Natural killer cell (primary cell): ENCODE results near the gene DCDC2. TPM values are rescaled to one million over a fixed set of nuclear protein-coding genes. Genes with fewer than 3 reads are reported as not detected.

Experiments
- ATAC-seq, 3 donors: fragments of 150-1000 bp in 2 of 3; fragments of 200-7000 bp in 1 of 3; cut with Tn5 transposase; 1 replicate in 1 of 3; 2 replicates in 2 of 3; pipeline ENCODE4 v1.10.0; 2021; ENCODE audit warnings: mild to moderate bottlenecking in 2 of 3, moderate library complexity in 2 of 3
- DNase-seq, 2 donors: peaks; one replicate each; pipeline versions ENCODE4 v3.0.0 to v3.0.0-alpha.2; 2013 to 2021; ENCODE audit warnings: mixed read lengths in 1 of 2
- H3K27ac ChIP-seq: one replicate; pipeline ENCODE4 v1.5.1; 2013; ENCODE audit warnings: mild to moderate bottlenecking, low read length
- H3K27me3 ChIP-seq: one replicate; pipeline ENCODE4 v1.6.1; 2013; ENCODE audit warnings: low read length; ENCODE audit not compliant: control insufficient read depth, insufficient read depth
- H3K36me3 ChIP-seq: one replicate; pipeline ENCODE4 v1.6.1; 2013; ENCODE audit warnings: low read length; ENCODE audit not compliant: control insufficient read depth, insufficient read depth
- H3K4me1 ChIP-seq: one replicate; pipeline ENCODE4 v1.6.1; 2013; ENCODE audit warnings: low read length; ENCODE audit not compliant: control insufficient read depth, insufficient read depth
- H3K4me3 ChIP-seq: one replicate; pipeline ENCODE4 v1.5.1; 2013; ENCODE audit warnings: low read length
- H3K9me3 ChIP-seq: one replicate; pipeline ENCODE4 v1.6.1; 2013; ENCODE audit warnings: low read length; ENCODE audit not compliant: control insufficient read depth, insufficient read depth
- H3K27ac Mint-ChIP-seq, 2 donors: one replicate each; pipeline ENCODE4 v1.8.0; 2022; ENCODE audit warnings: mild to moderate bottlenecking in 2 of 2, mixed read lengths in 2 of 2, moderate library complexity in 1 of 2
- H3K27me3 Mint-ChIP-seq, 2 donors: one replicate each; pipeline ENCODE4 v1.8.0; 2022; ENCODE audit warnings: low read depth in 2 of 2, mixed read lengths in 2 of 2
- H3K36me3 Mint-ChIP-seq: one replicate; pipeline ENCODE4 v1.8.0; 2022; ENCODE audit warnings: mixed read lengths
- H3K4me1 Mint-ChIP-seq, 2 donors: one replicate each; pipeline ENCODE4 v1.8.0; 2022; ENCODE audit warnings: mixed read lengths in 2 of 2
- H3K4me3 Mint-ChIP-seq: one replicate; pipeline ENCODE4 v1.8.0; 2022; ENCODE audit warnings: mild to moderate bottlenecking, moderate library complexity, mixed read lengths
- H3K9me3 Mint-ChIP-seq, 2 donors: one replicate each; pipeline ENCODE4 v1.8.0; 2022; ENCODE audit warnings: mixed read lengths in 2 of 2
- WGBS: methylation state at CpG from one replicate; pipeline ENCODE4 v1.1.7; 2013; ENCODE audit warnings: missing lambda C conversion rate; ENCODE audit not compliant: insufficient coverage; 5-methylcytosine and 5-hydroxymethylcytosine counted together
- intact Hi-C: fragments of 100-400 bp; cut with micrococcal nuclease; formaldehyde crosslinking; loops from one replicate; pipeline ENCODE4 v1.14.2; 2022
- total RNA-seq, 4 donors: library from RNA; stranded (reverse); fragments of 120-200 nt in 1 of 4; gene quantifications; one replicate each; pipeline versions ENCODE4 v1.2.3 to v1.2.4, GENCODE V29; 2013 to 2022
- TF ChIP-seq, protein P1 (sequence below): fragments of 200-600 bp; IDR thresholded peaks from one replicate; pipeline ENCODE4 v1.8.0; 2022; ENCODE audit warnings: antibody characterized with exemption

The DCDC2 gene
- total RNA-seq, 3 donors from 2014 or later (not counting 1 experiment from before 2014, with no cell fraction given), result not detected

GRCh38 chr6:24127316-24127715 lies 230.5 kb downstream of the DCDC2 start:
- intact Hi-C loops, result no loop called here
- no peak for DNase-seq
- Histone ChIP-seq H3K9me3 (no peaks in the 10 kb centered on the region), H3K27ac (no peak overlapping the region), H3K36me3 (no peaks in the 10 kb centered on the region), H3K4me1 (no peaks in the 10 kb centered on the region), H3K4me3 (no peak overlapping the region), H3K27me3 (no peaks in the 10 kb centered on the region)
- no peak overlapping the region for H3K27ac Mint-ChIP-seq
- peaks cover 0 to 8% of the 10 kb centered on the region in 2 donors for H3K4me1 Mint-ChIP-seq
- peaks cover 7 to 13% of the 10 kb centered on the region in 2 donors for H3K9me3 Mint-ChIP-seq
- no peak overlapping the region for H3K4me3 Mint-ChIP-seq
- TF ChIP-seq, protein P1, sequence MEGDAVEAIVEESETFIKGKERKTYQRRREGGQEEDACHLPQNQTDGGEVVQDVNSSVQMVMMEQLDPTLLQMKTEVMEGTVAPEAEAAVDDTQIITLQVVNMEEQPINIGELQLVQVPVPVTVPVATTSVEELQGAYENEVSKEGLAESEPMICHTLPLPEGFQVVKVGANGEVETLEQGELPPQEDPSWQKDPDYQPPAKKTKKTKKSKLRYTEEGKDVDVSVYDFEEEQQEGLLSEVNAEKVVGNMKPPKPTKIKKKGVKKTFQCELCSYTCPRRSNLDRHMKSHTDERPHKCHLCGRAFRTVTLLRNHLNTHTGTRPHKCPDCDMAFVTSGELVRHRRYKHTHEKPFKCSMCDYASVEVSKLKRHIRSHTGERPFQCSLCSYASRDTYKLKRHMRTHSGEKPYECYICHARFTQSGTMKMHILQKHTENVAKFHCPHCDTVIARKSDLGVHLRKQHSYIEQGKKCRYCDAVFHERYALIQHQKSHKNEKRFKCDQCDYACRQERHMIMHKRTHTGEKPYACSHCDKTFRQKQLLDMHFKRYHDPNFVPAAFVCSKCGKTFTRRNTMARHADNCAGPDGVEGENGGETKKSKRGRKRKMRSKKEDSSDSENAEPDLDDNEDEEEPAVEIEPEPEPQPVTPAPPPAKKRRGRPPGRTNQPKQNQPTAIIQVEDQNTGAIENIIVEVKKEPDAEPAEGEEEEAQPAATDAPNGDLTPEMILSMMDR, result no peak
- ATAC-seq, result no peak
- H3K27me3 Mint-ChIP-seq, result peaks cover 7 to 10% of the 10 kb centered on the region in 2 donors
- WGBS, result no CpG with 5 or more reads among the region's 2 CpGs
- peaks cover 5% of the 10 kb centered on the region for H3K36me3 Mint-ChIP-seq

GRCh38 chr6:24126586-24127192 lies 231.2 kb downstream of the DCDC2 start:
- TF ChIP-seq, protein P1, result no peak
- H3K27me3 Mint-ChIP-seq, result peaks cover 7 to 10% of the 10 kb centered on the region in 2 donors
- DNase-seq (peak in 1 of 2 donors; percentile 43), ATAC-seq (no peak)
- intact Hi-C loops, result no loop called here
- no peak overlapping the region for H3K4me3 Mint-ChIP-seq
- H3K4me3 ChIP-seq, result no peak overlapping the region
- H3K27ac ChIP-seq, result no peak overlapping the region
- H3K36me3 ChIP-seq, result no peaks in the 10 kb centered on the region
- no peaks in the 10 kb centered on the region for H3K27me3 ChIP-seq
- H3K36me3 Mint-ChIP-seq, result peaks cover 5% of the 10 kb centered on the region
- 0% methylated on average over 6 of the region's 6 CpGs for WGBS
- peaks cover 0 to 8% of the 10 kb centered on the region in 2 donors for H3K4me1 Mint-ChIP-seq
- H3K27ac Mint-ChIP-seq, result no peak overlapping the region
- no peaks in the 10 kb centered on the region for H3K9me3 ChIP-seq
- H3K9me3 Mint-ChIP-seq, result peaks cover 7 to 13% of the 10 kb centered on the region in 2 donors
- H3K4me1 ChIP-seq, result no peaks in the 10 kb centered on the region

DNA sequence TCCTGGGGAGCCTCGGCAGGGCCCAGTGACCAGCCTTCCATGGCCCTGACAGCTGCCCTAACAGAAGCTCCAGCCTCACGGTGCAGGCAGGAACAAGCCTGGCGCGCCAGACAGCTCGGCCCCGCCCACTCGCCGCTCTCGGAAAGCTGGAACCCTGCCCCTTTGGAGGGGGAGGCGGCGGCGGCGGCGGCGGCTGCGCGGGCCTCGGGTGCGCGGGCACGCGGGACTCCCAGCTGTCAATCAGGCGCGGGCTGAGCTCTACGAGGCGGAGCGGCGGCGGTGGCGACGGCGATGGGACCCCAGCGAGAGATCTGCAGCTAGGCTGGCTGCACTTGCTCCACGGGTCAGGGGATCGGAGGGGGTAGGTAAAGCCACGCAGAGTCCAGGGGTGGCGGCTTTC lies 231.9 kb downstream of the DCDC2 start, which contains the start of gene NRSN1:
NRSN1 (plus strand) TSS at position 236 of the 400 bp plus-strand sequence. CDS start 8,113 bp downstream, outside the sequence.
- Histone ChIP-seq H3K9me3 (no peaks in the 10 kb centered on the region), H3K4me1 (no peaks in the 10 kb centered on the region), H3K36me3 (no peaks in the 10 kb centered on the region), H3K4me3 (no peak within 1 kb of the TSS), H3K27me3 (no peaks in the 10 kb centered on the region), H3K27ac (no peak within 1 kb of the TSS)
- WGBS, result 8% methylated on average over 37 of the region's 37 CpGs
- Mint-ChIP-seq H3K36me3 (peaks cover 5% of the 10 kb centered on the region), H3K9me3 (peaks cover 7 to 13% of the 10 kb centered on the region in 2 donors), H3K27me3 (peaks cover 7 to 10% of the 10 kb centered on the region in 2 donors), H3K27ac (no peak within 1 kb of the TSS), H3K4me3 (no peak within 1 kb of the TSS), H3K4me1 (peaks cover 0 to 8% of the 10 kb centered on the region in 2 donors)
- no peak for DNase-seq
- no peak for ATAC-seq
- intact Hi-C loops, result no loop called here
- TF ChIP-seq, protein P1, result no peak

GRCh38 chr6:24122139-24122538 lies 235.7 kb downstream of the DCDC2 start:
- Histone ChIP-seq H3K9me3 (no peaks in the 10 kb centered on the region), H3K4me1 (no peaks in the 10 kb centered on the region), H3K36me3 (no peaks in the 10 kb centered on the region), H3K27me3 (no peaks in the 10 kb centered on the region), H3K27ac (no peak overlapping the region), H3K4me3 (no peak overlapping the region)
- TF ChIP-seq, protein P1, result no peak
- Mint-ChIP-seq H3K27ac (no peak overlapping the region), H3K4me3 (no peak overlapping the region), H3K27me3 (peaks cover 7 to 10% of the 10 kb centered on the region in 2 donors), H3K36me3 (peaks cover 5% of the 10 kb centered on the region), H3K4me1 (peaks cover 0 to 8% of the 10 kb centered on the region in 2 donors), H3K9me3 (peaks cover 7 to 14% of the 10 kb centered on the region in 2 donors)
- ATAC-seq (no peak), DNase-seq (no peak)
- intact Hi-C loops, result no loop called here
- WGBS, result 77% methylated on average over 7 of the region's 7 CpGs
